NT2/D1 (cell line): Measurements from ENCODE around the gene TM4SF5.

Source experiments
- SUZ12 ChIP-seq: IDR thresholded peaks from 2 replicates; pipeline ENCODE4 v1.6.1; 2011; ENCODE audit not compliant: insufficient read length, insufficient read depth; ENCODE audit errors: extremely low read depth
- YY1 ChIP-seq: IDR thresholded peaks from 2 replicates; pipeline ENCODE4 v1.6.1; 2011; ENCODE audit not compliant: insufficient read length, insufficient read depth
- ZNF274 ChIP-seq: IDR thresholded peaks from 2 replicates; pipeline ENCODE4 v1.6.1; 2011; ENCODE audit warnings: mild to moderate bottlenecking, low read depth, low read length

- TF ChIP-seq ZNF274: no peak
- TF ChIP-seq YY1: no peak
- no peak for TF ChIP-seq SUZ12
Measured at GRCh38 chr17:4753392-4753791, 18.3 kb upstream of the TM4SF5 start.
